Kidney (tissue), 14 donors: ENCODE results near the gene PHF13. TPM values are rescaled to one million over a fixed set of nuclear protein-coding genes. Genes with fewer than 3 reads are reported as not detected.
A peak's percentile ranks its signal among the peaks of the same experiment; 100 is the strongest.

ENCODE experiments used
- DNase-seq, 5 donors: peaks; one replicate each; pipeline ENCODE4 v3.0.0-alpha.2; 2013 to 2020
- FAIRE-seq: peaks from 2 replicates; lab custom pipeline; 2012; peaks lifted over from hg19 to GRCh38; lab: Jason Lieb, UNC
- H3K27ac ChIP-seq, 2 donors: one replicate each; pipeline ENCODE4 v1.7.0; 2013; ENCODE audit warnings: low read depth in 2 of 2, low read length in 2 of 2, inconsistent platforms in 1 of 2
- H3K27me3 ChIP-seq: one replicate; pipeline ENCODE4 v1.7.1; 2013; ENCODE audit warnings: low read length, inconsistent platforms; ENCODE audit not compliant: control insufficient read depth, insufficient read depth
- H3K36me3 ChIP-seq, 3 donors: one replicate each; pipeline versions ENCODE4 v1.7.0 to v1.7.1; 2013; ENCODE audit warnings: low read length in 3 of 3, control low read depth in 1 of 3, inconsistent platforms in 1 of 3; ENCODE audit not compliant: insufficient read depth in 3 of 3, control insufficient read depth in 2 of 3
- H3K4me1 ChIP-seq, 3 donors: one replicate each; pipeline versions ENCODE4 v1.7.0 to v1.7.1; 2013; ENCODE audit warnings: low read length in 3 of 3, inconsistent platforms in 1 of 3, low read depth in 1 of 3; ENCODE audit not compliant: control insufficient read depth in 2 of 3, insufficient read depth in 2 of 3
- H3K4me3 ChIP-seq, 3 donors: one replicate each; pipeline versions ENCODE4 v1.7.0 to v1.8.1; 2013; ENCODE audit warnings: low read length in 3 of 3, control low read depth in 1 of 3, inconsistent platforms in 1 of 3
- H3K9ac ChIP-seq, 3 donors: one replicate each; pipeline versions ENCODE4 v1.7.0 to v1.7.1; 2013; ENCODE audit warnings: low read length in 3 of 3, control low read depth in 1 of 3, inconsistent platforms in 1 of 3
- H3K9me3 ChIP-seq, 3 donors: one replicate each; pipeline versions ENCODE4 v1.7.0 to v1.7.1; 2013; ENCODE audit warnings: low read length in 3 of 3, control low read depth in 1 of 3, inconsistent platforms in 1 of 3; ENCODE audit not compliant: control insufficient read depth in 2 of 3, insufficient read depth in 1 of 3
- CTCF ChIP-seq: IDR thresholded peaks from 3 replicates; pipeline ENCODE4 v1.5.1; 2012; ENCODE audit warnings: mild to moderate bottlenecking, moderate library complexity, borderline replicate concordance; ENCODE audit not compliant: insufficient read depth; ENCODE audit errors: extremely low read depth
- intact Hi-C: fragments of 100-400 bp; cut with DNase I; formaldehyde crosslinking; loops from one replicate; pipeline ENCODE4 v1.11.1; 2022
- polyA plus RNA-seq: library from polyadenylated mRNA; stranded (reverse); fragments of 350-450 nt; fragmentation: Illumina TruSeq; extraction: RNeasy Lipid Tissue Mini Kit (QIAGEN cat#74804); gene quantifications from one replicate; pipeline ENCODE4 v1.2.3, GENCODE V29; 2014; ENCODE audit warnings: low read depth, low replicate concordance; ENCODE audit not compliant: insufficient read depth
- total RNA-seq: library from RNA; stranded (reverse); fragmentation: NEBNext Ultra II Directional; extraction: Animal tissue kit (Norgen Biotek cat#: 25700); gene quantifications from one replicate; pipeline ENCODE4 v1.2.1, GENCODE V29; 2021
- donor health status: control.
- donor health status: control.
- donor health status: control.
- donor health status: control.
- donor health status: control.
- donor health status: DM: yes; HTN: yes; CAD: no.
- donor health status: Normal renal cell carcinoma (clear cell type).

The PHF13 gene
- total and polyA plus RNA-seq, 2 donors from 2014 or later, result 6.0 to 11.0 TPM

- Histone ChIP-seq H3K9me3 (no peaks in the 10 kb centered on the region), H3K36me3 (peaks cover 0 to 8% (median 0%) of the 10 kb centered on the region in 3 donors), H3K27ac (peak overlapping the region; percentile 90 to 93), H3K27me3 (no peaks in the 10 kb centered on the region), H3K4me1 (no peaks in the 10 kb centered on the region), H3K4me3 (peak overlapping the region in 1 of 3 donors; percentile 64), H3K9ac (peak overlapping the region in 2 of 3 donors; percentile 32 to 61)
- DNase-seq (peak; percentile 56 to 91 (median 81)), FAIRE-seq (no peak)
- intact Hi-C loops, result no loop called here
- TF ChIP-seq CTCF, result no peak
Measured at GRCh38 chr1:6614019-6614928, 743 bp downstream of the PHF13 start.

- H3K4me3 ChIP-seq, result peak overlapping the region; percentile 37 to 63 (median 52)
- FAIRE-seq (no peak), DNase-seq (peak in 2 of 5 donors; percentile 39 to 81)
- peaks cover 2 to 15% (median 2%) of the 10 kb centered on the region in 3 donors for H3K36me3 ChIP-seq
- peak overlapping the region; percentile 32 to 67 for H3K27ac ChIP-seq
- H3K9me3 ChIP-seq, result no peaks in the 10 kb centered on the region
- no peaks in the 10 kb centered on the region for H3K4me1 ChIP-seq
- intact Hi-C loops, result no loop called here
- H3K27me3 ChIP-seq, result no peaks in the 10 kb centered on the region
- H3K9ac ChIP-seq, result peak overlapping the region in 2 of 3 donors; percentile 17 to 29
- TF ChIP-seq CTCF, result no peak
Measured at GRCh38 chr1:6614929-6615785, 1.6 kb downstream of the PHF13 start.

GRCh38 chr1:6619045-6619444, 5.5 kb downstream of the PHF13 start:
- Histone ChIP-seq H3K4me3 (no peak overlapping the region), H3K9ac (no peak overlapping the region), H3K4me1 (peaks cover 0 to 11% (median 0%) of the 10 kb centered on the region in 3 donors), H3K27me3 (no peaks in the 10 kb centered on the region), H3K36me3 (peaks cover 4 to 31% (median 9%) of the 10 kb centered on the region in 3 donors), H3K27ac (no peak overlapping the region), H3K9me3 (no peaks in the 10 kb centered on the region)
- no peak for TF ChIP-seq CTCF
- intact Hi-C loops, result no loop called here
- no peak for DNase-seq
- no peak for FAIRE-seq
